Colonic mucosa (tissue), 4 donors: ENCODE measurements around the gene ST8SIA5. TPM values are rescaled to one million over a fixed set of nuclear protein-coding genes. Genes with fewer than 3 reads are reported as not detected.

Experiments used
- DNase-seq: peaks from one replicate; pipeline ENCODE4 v3.0.0-alpha.2; 2020
- H3K27ac ChIP-seq: fragments of 200-600 bp; one replicate; pipeline ENCODE4 v1.8.0; 2021
- H3K27me3 ChIP-seq: fragments of 200-600 bp; one replicate; pipeline ENCODE4 v1.8.0; 2021
- H3K36me3 ChIP-seq: fragments of 200-600 bp; one replicate; pipeline ENCODE4 v1.8.0; 2021
- H3K4me1 ChIP-seq: fragments of 200-600 bp; one replicate; pipeline ENCODE4 v1.8.0; 2021; ENCODE audit warnings: mild to moderate bottlenecking
- H3K4me3 ChIP-seq: fragments of 200-600 bp; one replicate; pipeline ENCODE4 v1.8.0; 2021
- H3K9ac ChIP-seq, 2 donors: one replicate each; pipeline ENCODE4 v1.7.0; 2013; ENCODE audit warnings: control low read depth in 2 of 2, low read depth in 2 of 2, low read length in 2 of 2
- H3K9me3 ChIP-seq: fragments of 200-600 bp; one replicate; pipeline ENCODE4 v1.8.0; 2021
- intact Hi-C: fragments of 100-400 bp; cut with DNase I; formaldehyde crosslinking; loops from one replicate; pipeline ENCODE4 v1.14.1; 2022
- total RNA-seq, 2 donors: library from RNA; stranded (reverse); fragmentation: NEBNext Ultra II Directional in 1 of 2; extraction: Animal tissue kit (Norgen Biotek cat#: 25700) in 1 of 2; gene quantifications; one replicate each; pipeline ENCODE4 v1.2.1, GENCODE V29; 2021
- TF ChIP-seq, protein P1 (sequence below): fragments of 200-600 bp; IDR thresholded peaks from one replicate; pipeline ENCODE4 v1.8.0; 2022; ENCODE audit warnings: antibody characterized with exemption, mild to moderate bottlenecking
- donor health status: healthy.
- donor health status: DM: no; HTN: no; CAD: no.
- donor health status: DM: no; HTN: no; CAD: no.

Gene ST8SIA5
- total RNA-seq, 2 donors from 2014 or later = 0.32 to 0.37 TPM

DNA sequence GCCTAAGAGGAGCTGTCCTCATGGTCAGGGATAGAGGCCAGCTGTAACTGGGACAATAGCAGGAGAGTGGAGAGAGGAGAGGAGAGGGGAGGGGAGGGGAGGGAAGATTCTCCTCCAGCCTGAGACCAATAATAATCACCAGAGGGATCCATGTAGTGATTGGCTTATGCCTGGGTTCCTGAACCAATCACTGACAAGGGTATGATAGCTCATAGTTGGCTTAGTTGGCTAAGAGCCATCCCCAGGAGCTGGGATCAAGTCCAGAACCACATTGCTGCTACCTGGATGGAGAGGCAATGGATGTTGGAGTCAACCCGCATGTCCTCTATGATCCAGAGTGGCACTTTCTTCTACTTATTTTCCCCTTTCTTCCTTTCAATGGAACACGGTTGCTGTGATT, 7.7 kb upstream of the ST8SIA5 start:
- peaks cover 2% of the 10 kb centered on the region for H3K27me3 ChIP-seq

DNA sequence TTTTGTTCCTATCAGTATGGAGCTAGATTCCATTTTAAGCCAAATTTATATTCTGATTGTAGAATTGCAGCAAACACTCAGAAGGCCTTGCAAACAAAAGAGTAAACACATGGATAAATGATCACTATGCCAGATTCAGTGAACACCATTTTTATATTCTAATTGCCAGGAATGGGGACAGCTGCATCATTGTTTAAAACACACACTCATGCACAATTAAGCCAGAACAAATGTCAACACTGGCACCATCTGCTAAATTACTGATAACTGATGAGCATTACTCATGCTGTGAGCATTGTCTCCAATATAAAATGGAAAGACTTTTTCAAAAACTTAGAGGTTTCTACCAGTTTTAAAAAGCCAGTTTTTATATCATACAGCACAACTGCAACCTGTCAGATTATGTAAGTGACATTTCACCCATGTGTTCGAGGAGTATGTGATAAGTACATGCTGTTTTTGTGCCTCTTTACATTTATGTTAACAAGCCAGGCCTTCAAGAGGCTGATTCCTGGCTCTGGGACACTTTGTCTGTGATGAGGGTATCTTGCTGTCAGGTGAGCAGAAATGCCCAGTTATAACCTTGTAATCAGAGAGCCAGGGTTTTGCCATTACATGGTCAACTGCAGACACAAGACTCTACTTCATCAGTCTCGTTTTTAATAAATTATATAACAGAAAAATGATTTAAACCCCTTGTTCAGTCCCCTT, 4.4 kb upstream of the ST8SIA5 start:
- no peak overlapping the region for H3K4me3 ChIP-seq
- no peaks in the 10 kb centered on the region for H3K9me3 ChIP-seq
- H3K27me3 ChIP-seq = peaks cover 30% of the 10 kb centered on the region
- H3K9ac ChIP-seq = no peak overlapping the region
- H3K4me1 ChIP-seq = no peaks in the 10 kb centered on the region
- no peak for DNase-seq
- H3K27ac ChIP-seq = no peak overlapping the region
- intact Hi-C loops = loop anchor here (10.0 kb wide), 1 partner anchor 484 kb away; no protein-coding TSS in a partner anchor
- no peaks in the 10 kb centered on the region for H3K36me3 ChIP-seq
- TF ChIP-seq, protein P1, sequence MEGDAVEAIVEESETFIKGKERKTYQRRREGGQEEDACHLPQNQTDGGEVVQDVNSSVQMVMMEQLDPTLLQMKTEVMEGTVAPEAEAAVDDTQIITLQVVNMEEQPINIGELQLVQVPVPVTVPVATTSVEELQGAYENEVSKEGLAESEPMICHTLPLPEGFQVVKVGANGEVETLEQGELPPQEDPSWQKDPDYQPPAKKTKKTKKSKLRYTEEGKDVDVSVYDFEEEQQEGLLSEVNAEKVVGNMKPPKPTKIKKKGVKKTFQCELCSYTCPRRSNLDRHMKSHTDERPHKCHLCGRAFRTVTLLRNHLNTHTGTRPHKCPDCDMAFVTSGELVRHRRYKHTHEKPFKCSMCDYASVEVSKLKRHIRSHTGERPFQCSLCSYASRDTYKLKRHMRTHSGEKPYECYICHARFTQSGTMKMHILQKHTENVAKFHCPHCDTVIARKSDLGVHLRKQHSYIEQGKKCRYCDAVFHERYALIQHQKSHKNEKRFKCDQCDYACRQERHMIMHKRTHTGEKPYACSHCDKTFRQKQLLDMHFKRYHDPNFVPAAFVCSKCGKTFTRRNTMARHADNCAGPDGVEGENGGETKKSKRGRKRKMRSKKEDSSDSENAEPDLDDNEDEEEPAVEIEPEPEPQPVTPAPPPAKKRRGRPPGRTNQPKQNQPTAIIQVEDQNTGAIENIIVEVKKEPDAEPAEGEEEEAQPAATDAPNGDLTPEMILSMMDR = no peak

More for the DNA sequence above, 7.7 kb upstream of the ST8SIA5 start:
- no peak overlapping the region for H3K4me3 ChIP-seq
- H3K9ac ChIP-seq = no peak overlapping the region
- H3K4me1 ChIP-seq = no peaks in the 10 kb centered on the region
- no peaks in the 10 kb centered on the region for H3K9me3 ChIP-seq
- no peak overlapping the region for H3K27ac ChIP-seq
- no peak for DNase-seq
- TF ChIP-seq, protein P1 = no peak
- intact Hi-C loops = loop anchor here (10.0 kb wide), 1 partner anchor 480 kb away; no protein-coding TSS in a partner anchor
- H3K36me3 ChIP-seq = no peaks in the 10 kb centered on the region

DNA sequence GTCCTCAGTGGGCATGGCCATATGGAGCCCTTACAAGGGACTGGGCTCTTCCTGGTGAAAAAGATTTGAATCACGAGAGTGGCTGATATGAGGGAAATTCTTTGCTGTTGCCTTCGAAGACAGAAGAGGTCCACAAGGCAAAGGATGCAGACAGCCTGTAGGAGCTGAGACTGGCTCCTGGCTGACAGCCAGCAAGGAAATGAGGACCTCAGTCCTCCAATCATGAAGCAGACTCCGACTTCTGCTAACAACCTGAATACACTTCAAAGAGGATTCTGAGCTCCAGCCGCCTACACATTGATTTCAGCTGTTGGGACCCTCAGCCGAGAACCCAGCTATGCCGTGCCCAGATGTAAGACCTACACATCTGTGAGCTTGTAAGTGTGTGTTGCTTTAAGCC, 3.0 kb upstream of the ST8SIA5 start:
- Histone ChIP-seq H3K27ac (no peak overlapping the region), H3K9ac (no peak overlapping the region), H3K4me1 (no peaks in the 10 kb centered on the region), H3K4me3 (no peak overlapping the region), H3K36me3 (no peaks in the 10 kb centered on the region), H3K27me3 (peaks cover 43% of the 10 kb centered on the region), H3K9me3 (no peaks in the 10 kb centered on the region)
- intact Hi-C loops = loop anchor here (10.0 kb wide), 1 partner anchor 485 kb away; no protein-coding TSS in a partner anchor
- no peak for DNase-seq
- TF ChIP-seq, protein P1 = no peak

DNA sequence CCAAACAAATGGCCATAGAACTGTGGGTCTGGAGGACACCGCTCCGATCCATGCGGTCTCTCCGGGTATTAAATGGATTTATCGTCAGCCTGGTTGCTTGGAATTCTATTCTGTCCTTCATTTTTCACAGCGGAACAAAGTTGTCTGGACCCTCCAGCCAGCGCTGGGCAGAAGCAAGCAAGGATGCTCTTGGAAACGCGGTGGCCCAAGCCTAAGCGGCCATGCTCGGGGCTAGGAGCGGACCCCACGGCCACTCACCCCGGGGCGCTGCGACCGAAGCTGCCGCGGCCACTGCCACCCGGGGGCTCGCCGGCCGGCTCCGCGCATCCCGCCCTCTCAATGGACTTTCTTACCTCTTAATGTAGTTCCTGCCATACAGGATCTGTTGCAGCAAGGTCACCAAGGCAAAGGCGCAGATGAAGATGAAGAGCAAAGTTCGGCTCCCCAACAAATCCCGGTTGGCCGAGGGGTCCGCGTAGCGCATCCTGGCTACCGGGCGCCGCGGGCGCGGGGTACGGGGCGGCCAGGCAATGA, 761 bp downstream of the ST8SIA5 start:
- DNase-seq = no peak
- TF ChIP-seq, protein P1 = no peak
- H3K9ac ChIP-seq = no peak overlapping the region
- no peaks in the 10 kb centered on the region for H3K9me3 ChIP-seq
- H3K36me3 ChIP-seq = no peaks in the 10 kb centered on the region
- intact Hi-C loops = no loop called here
- no peaks in the 10 kb centered on the region for H3K4me1 ChIP-seq
- H3K27ac ChIP-seq = no peak overlapping the region
- H3K27me3 ChIP-seq = peaks cover 46% of the 10 kb centered on the region
- peak overlapping the region; percentile 7 for H3K4me3 ChIP-seq

DNA sequence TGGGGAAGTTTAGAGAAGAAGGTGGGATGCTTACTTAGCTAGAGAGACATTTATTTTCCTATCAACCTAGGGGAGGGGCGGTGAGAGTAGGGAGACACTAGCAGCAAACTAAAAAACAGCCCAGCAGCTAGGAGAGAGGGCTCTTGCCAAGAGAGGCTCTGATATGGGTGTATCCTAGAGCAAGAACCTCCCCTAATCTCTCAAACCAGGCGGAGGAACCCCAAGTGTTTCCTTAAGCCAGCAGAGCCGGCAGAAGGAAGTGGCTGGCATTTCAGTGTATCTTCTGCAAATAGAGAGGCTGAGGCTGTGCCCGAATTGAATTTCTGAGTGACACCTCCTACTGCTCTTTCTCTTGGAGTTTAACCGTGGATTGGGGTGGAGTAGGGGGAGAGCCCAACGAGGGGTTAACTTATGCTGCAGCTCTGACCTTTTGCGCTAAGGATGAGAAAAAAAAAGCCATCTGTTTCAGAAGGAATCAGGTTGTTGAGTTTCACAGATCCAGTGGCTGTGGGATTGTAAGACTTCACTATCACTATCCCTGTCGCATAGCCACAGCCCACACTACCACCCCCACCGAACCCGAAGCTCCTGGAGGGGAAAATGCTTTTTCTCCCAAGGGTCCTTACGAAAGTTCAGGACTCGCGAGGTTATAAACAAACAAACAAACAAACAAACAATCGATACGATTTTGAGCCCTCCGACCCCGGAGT, 1.4 kb downstream of the ST8SIA5 start:
- intact Hi-C loops = no loop called here
- no peak overlapping the region for H3K27ac ChIP-seq
- TF ChIP-seq, protein P1 = no peak
- H3K9me3 ChIP-seq = no peaks in the 10 kb centered on the region
- no peak for DNase-seq
- H3K4me1 ChIP-seq = no peaks in the 10 kb centered on the region
- H3K9ac ChIP-seq = no peak overlapping the region
- peaks cover 46% of the 10 kb centered on the region for H3K27me3 ChIP-seq
- no peaks in the 10 kb centered on the region for H3K36me3 ChIP-seq
- H3K4me3 ChIP-seq = no peak overlapping the region
